BLaER1 treated with 17β-estradiol and CSF1 and Interleukin-3, amounts not matched to agents 10 nM and 100 nM (cell line): ENCODE measurements around the gene PSEN2.
A peak's percentile ranks its signal among the peaks of the same experiment; 100 is the strongest.

Source experiments
- H3K27ac ChIP-seq, 11 experiments: shearing (Covaris generic); formaldehyde crosslinking; 2 replicates each; pipeline ENCODE4 v1.8.1; 2022
- H3K27me3 ChIP-seq, 11 experiments: shearing (Covaris generic); formaldehyde crosslinking; 2 replicates each; pipeline ENCODE4 v1.8.1; 2022
- H3K36me3 ChIP-seq, 11 experiments: shearing (Covaris generic); formaldehyde crosslinking; 2 replicates each; pipeline ENCODE4 v1.8.1; 2022
- H3K4me1 ChIP-seq, 10 experiments: shearing (Covaris generic); formaldehyde crosslinking; 2 replicates each; pipeline ENCODE4 v1.8.1; 2022
- H3K4me2 ChIP-seq, 11 experiments: shearing (Covaris generic); formaldehyde crosslinking; 2 replicates each; pipeline ENCODE4 v1.8.1; 2022
- H3K4me3 ChIP-seq, 10 experiments: shearing (Covaris generic); formaldehyde crosslinking; 2 replicates each; pipeline ENCODE4 v1.8.1; 2022
- H3K9ac ChIP-seq, 11 experiments: shearing (Covaris generic); formaldehyde crosslinking; 2 replicates each; pipeline ENCODE4 v1.8.1; 2022
- H3K9me3 ChIP-seq, 11 experiments: shearing (Covaris generic); formaldehyde crosslinking; replicated peaks in 1 of 11; 2 replicates each; pipeline ENCODE4 v1.8.1; 2022
- H4K20me1 ChIP-seq, 11 experiments: shearing (Covaris generic); formaldehyde crosslinking; 2 replicates each; pipeline ENCODE4 v1.8.1; 2022
- Cebpa-rat ChIP-seq, 11 experiments: shearing (Covaris generic); IDR thresholded peaks; 2 replicates each; pipeline ENCODE4 v1.8.1; 2022

The PSEN2 gene

GRCh38 chr1:226870401-226871279 is at the start of gene PSEN2:
TSS of gene PSEN2 (plus strand) at chr1:226870616. CDS start at chr1:226881908, 11,292 bp downstream.
- peak within 1 kb of the TSS; percentile 64 to 81 (median 72) for H3K4me3 ChIP-seq
- H3K36me3 ChIP-seq: no peaks in the 10 kb centered on the region
- H3K27me3 ChIP-seq: peaks cover 15 to 41% (median 33%) of the 10 kb centered on the region in 11 experiments
- 0 out of 22 replicates have a peak, but pooled peaks cover 0 to 4% (median 0%) of the 10 kb centered on the region in 11 experiments for H3K9me3 ChIP-seq
- H4K20me1 ChIP-seq: peaks cover 0 to 8% (median 0%) of the 10 kb centered on the region in 11 experiments; a peak in 3 of 22 replicates
- peak within 1 kb of the TSS; percentile 94 to 100 (median 99) for H3K4me2 ChIP-seq
- H3K9ac ChIP-seq: peak within 1 kb of the TSS; percentile 55 to 85 (median 74)
- TF ChIP-seq Cebpa-rat (IDR thresholded peaks at IDR 0.05): no peak
- H3K4me1 ChIP-seq: peaks cover 18 to 38% (median 34%) of the 10 kb centered on the region in 10 experiments
- peak within 1 kb of the TSS in 8 of 11 experiments; percentile 4 to 62 (median 37); a peak in 9 of 22 replicates for H3K27ac ChIP-seq

- Histone ChIP-seq H3K9ac (0 out of 22 replicates have a peak overlapping the region, but pooled peaks of 1 of the 11 experiments have one; percentile 5), H3K9me3 (no peaks in the 10 kb centered on the region), H3K36me3 (no peaks in the 10 kb centered on the region), H3K27ac (no peak overlapping the region), H3K4me3 (no peak overlapping the region; a peak in 1 of 20 replicates), H3K4me1 (peaks cover 11 to 40% (median 25%) of the 10 kb centered on the region in 10 experiments; a peak in 18 of 20 replicates), H3K4me2 (peak overlapping the region in 10 of 11 experiments; percentile 17 to 75 (median 65); a peak in 16 of 22 replicates), H4K20me1 (no peaks in the 10 kb centered on the region), H3K27me3 (no peaks in the 10 kb centered on the region)
- no peak for TF ChIP-seq Cebpa-rat (IDR thresholded peaks at IDR 0.05)
Measured at GRCh38 chr1:226820941-226821718, 49.3 kb upstream of the PSEN2 start.

- TF ChIP-seq Cebpa-rat (IDR thresholded peaks at IDR 0.05): no peak
- H3K36me3 ChIP-seq: no peaks in the 10 kb centered on the region
- peak overlapping the region in 10 of 11 experiments; percentile 17 to 75 (median 65); a peak in 16 of 22 replicates for H3K4me2 ChIP-seq
- no peaks in the 10 kb centered on the region for H4K20me1 ChIP-seq
- no peak overlapping the region for H3K27ac ChIP-seq
- H3K27me3 ChIP-seq: no peaks in the 10 kb centered on the region
- no peak overlapping the region; a peak in 1 of 20 replicates for H3K4me3 ChIP-seq
- no peaks in the 10 kb centered on the region for H3K9me3 ChIP-seq
- peaks cover 15 to 41% (median 25%) of the 10 kb centered on the region in 10 experiments for H3K4me1 ChIP-seq
- 0 out of 22 replicates have a peak overlapping the region, but pooled peaks of 1 of the 11 experiments have one; percentile 5 for H3K9ac ChIP-seq
Measured at GRCh38 chr1:226821719-226822085, 48.7 kb upstream of the PSEN2 start.

DNA sequence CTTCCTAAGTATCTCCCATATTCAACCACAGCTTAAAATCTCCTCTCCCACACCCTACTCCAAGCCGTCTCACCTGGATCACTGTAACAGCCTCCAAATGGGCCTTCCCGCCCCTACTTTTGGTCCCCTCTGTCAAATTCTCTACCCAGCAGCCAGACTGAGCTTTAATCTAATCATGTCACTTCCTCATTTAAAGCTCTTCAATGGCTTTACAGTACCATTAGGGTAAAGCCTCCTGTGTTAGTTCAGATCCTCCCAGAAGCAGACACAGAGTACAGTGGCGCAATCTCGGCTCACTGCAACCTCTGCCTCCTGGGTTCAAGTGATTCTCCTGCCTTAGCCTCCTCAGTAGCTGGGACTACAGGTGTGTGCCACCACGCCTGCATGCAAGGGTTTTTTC is 46.8 kb upstream of the PSEN2 start:
- peaks cover 28 to 60% (median 43%) of the 10 kb centered on the region in 10 experiments for H3K4me1 ChIP-seq
- no peak for TF ChIP-seq Cebpa-rat (IDR thresholded peaks at IDR 0.05)

DNA sequence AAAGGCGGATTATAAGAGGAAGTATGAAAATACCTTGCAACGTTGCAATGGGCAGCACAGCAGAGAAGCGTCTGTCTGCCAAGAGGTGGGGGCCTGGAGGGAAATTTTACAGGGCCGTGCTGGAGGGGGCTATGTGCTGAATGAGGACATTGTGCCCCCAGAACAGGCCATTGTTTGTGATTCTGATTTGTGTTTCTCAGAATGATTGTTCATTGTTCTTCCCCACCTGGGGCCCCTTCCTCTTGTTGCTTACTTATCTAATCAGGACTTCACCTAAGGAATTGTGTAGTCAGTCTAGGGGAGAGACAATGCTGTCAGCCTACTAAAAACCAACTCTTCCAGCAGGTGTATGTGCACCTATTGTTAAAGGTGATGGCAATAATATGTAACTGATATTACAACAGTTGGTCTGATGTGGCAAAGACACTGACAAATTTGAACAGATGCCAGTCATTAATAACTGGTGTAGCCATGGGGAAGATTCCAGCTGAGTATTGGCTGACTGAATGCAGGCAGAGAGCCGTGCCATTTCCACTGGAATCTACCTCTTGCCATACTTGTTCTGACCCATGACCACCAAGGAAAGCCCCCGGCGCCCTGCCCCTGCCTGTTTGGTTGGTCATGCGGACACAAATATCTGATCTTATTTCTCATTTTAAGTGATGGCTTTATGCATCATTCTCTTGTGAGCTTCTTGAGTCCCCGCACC is 45.2 kb upstream of the PSEN2 start:
- Histone ChIP-seq H3K9ac (no peak overlapping the region), H3K27ac (no peak overlapping the region), H3K27me3 (no peaks in the 10 kb centered on the region), H3K4me1 (peaks cover 28 to 61% (median 43%) of the 10 kb centered on the region in 10 experiments), H3K4me2 (no peak overlapping the region), H3K36me3 (no peaks in the 10 kb centered on the region), H3K4me3 (no peak overlapping the region), H4K20me1 (no peaks in the 10 kb centered on the region), H3K9me3 (no peaks in the 10 kb centered on the region)
- no peak for TF ChIP-seq Cebpa-rat (IDR thresholded peaks at IDR 0.05)

More for the DNA sequence above, 46.8 kb upstream of the PSEN2 start:
- H3K9ac ChIP-seq: no peak overlapping the region
- H3K4me2 ChIP-seq: peak overlapping the region in 3 of 11 experiments; percentile 6 to 20 (median 8); a peak in 3 of 22 replicates
- H3K9me3 ChIP-seq: no peaks in the 10 kb centered on the region
- no peak overlapping the region for H3K4me3 ChIP-seq
- no peaks in the 10 kb centered on the region for H3K27me3 ChIP-seq
- no peak overlapping the region for H3K27ac ChIP-seq
- H4K20me1 ChIP-seq: no peaks in the 10 kb centered on the region
- no peaks in the 10 kb centered on the region for H3K36me3 ChIP-seq

- peaks cover 28 to 61% (median 41%) of the 10 kb centered on the region in 10 experiments for H3K4me1 ChIP-seq
- H3K27ac ChIP-seq: no peak overlapping the region
- H3K36me3 ChIP-seq: no peaks in the 10 kb centered on the region
- H3K9ac ChIP-seq: no peak overlapping the region
- no peak for TF ChIP-seq Cebpa-rat (IDR thresholded peaks at IDR 0.05)
- H4K20me1 ChIP-seq: no peaks in the 10 kb centered on the region
- H3K4me3 ChIP-seq: no peak overlapping the region
- H3K27me3 ChIP-seq: no peaks in the 10 kb centered on the region
- H3K4me2 ChIP-seq: no peak overlapping the region
- no peaks in the 10 kb centered on the region for H3K9me3 ChIP-seq
Measured at GRCh38 chr1:226825746-226826100, 44.7 kb upstream of the PSEN2 start.

GRCh38 chr1:226826479-226827261 is 43.7 kb upstream of the PSEN2 start:
- Histone ChIP-seq H3K36me3 (no peaks in the 10 kb centered on the region), H3K9me3 (no peaks in the 10 kb centered on the region), H4K20me1 (no peaks in the 10 kb centered on the region), H3K4me2 (peak overlapping the region in 7 of 11 experiments; percentile 63 to 89 (median 80); a peak in 13 of 22 replicates), H3K4me1 (peaks cover 21 to 58% (median 33%) of the 10 kb centered on the region in 10 experiments), H3K4me3 (no peak overlapping the region), H3K27me3 (no peaks in the 10 kb centered on the region), H3K9ac (peak overlapping the region in 2 of 11 experiments; percentile 76 to 85; a peak in 4 of 22 replicates), H3K27ac (peak overlapping the region in 2 of 11 experiments; percentile 72 to 79; a peak in 3 of 22 replicates)
- TF ChIP-seq Cebpa-rat (IDR thresholded peaks at IDR 0.05): no peak
